Cardiac fibroblast (primary cell): ENCODE data around the gene TMEM33.

Experiments
- DNase-seq, 2 donors: peaks; one replicate each; pipeline versions ENCODE4 v3.0.0 to v3.0.0-alpha.2; 2010; ENCODE audit warnings: low read depth in 2 of 2
- H3K4me3 ChIP-seq, 2 donors: replicated peaks in 1 of 2; 1 replicate in 1 of 2; 2 replicates in 1 of 2; pipeline ENCODE4 v1.5.1; 2011; ENCODE audit warnings: low read depth in 2 of 2, low read length in 2 of 2, mild to moderate bottlenecking in 2 of 2, moderate library complexity in 1 of 2
- CTCF ChIP-seq: IDR thresholded peaks from one replicate; pipeline ENCODE4 v1.5.1; 2011; ENCODE audit warnings: low read depth, mild to moderate bottlenecking, low read length, inconsistent platforms

The TMEM33 gene

GRCh38 chr4:41934901-41935651, at the start of gene TMEM33:
Gene TMEM33, plus strand, starts transcription at chr4:41935429. Its CDS starts 56 bp downstream, at chr4:41935485.
- TF ChIP-seq CTCF: peak; percentile 18
- H3K4me3 ChIP-seq: peak within 1 kb of the TSS; percentile 76 to 96
- DNase-seq: peak; percentile 86

- no peak for TF ChIP-seq CTCF
- H3K4me3 ChIP-seq: no peak overlapping the region
- no peak for DNase-seq
Observed at GRCh38 chr4:41885456-41885855, 49.8 kb upstream of the TMEM33 start.

- no peak for TF ChIP-seq CTCF
- H3K4me3 ChIP-seq: no peak overlapping the region
- DNase-seq: no peak
Observed at GRCh38 chr4:41887277-41887676, 48.0 kb upstream of the TMEM33 start.

- peak; percentile 72 to 75 for DNase-seq
- TF ChIP-seq CTCF: peak; percentile 74
- H3K4me3 ChIP-seq: no peak overlapping the region
Observed at GRCh38 chr4:41887821-41888686, 47.2 kb upstream of the TMEM33 start.

GRCh38 chr4:41888687-41889074, 46.5 kb upstream of the TMEM33 start:
- no peak for TF ChIP-seq CTCF
- no peak overlapping the region for H3K4me3 ChIP-seq
- DNase-seq: no peak

- no peak for TF ChIP-seq CTCF
- no peak for DNase-seq
- H3K4me3 ChIP-seq: no peak overlapping the region
Observed at GRCh38 chr4:41889317-41889716, 45.9 kb upstream of the TMEM33 start.
